Ecto neural progenitor cell (in vitro differentiated cells): Measurements from ENCODE around the gene CCDC77.

ENCODE experiments used
- DNase-seq: peaks from one replicate; pipeline ENCODE4 v3.0.0-alpha.2; 2018; ENCODE audit warnings: low spot score

Gene CCDC77

GRCh38 chr12:452667-453210, 51.3 kb downstream of the CCDC77 start:
- no peak for DNase-seq

- no peak for DNase-seq
These were observed 53.4 kb downstream of the CCDC77 start for GRCh38 chr12:454833-455232.

DNA sequence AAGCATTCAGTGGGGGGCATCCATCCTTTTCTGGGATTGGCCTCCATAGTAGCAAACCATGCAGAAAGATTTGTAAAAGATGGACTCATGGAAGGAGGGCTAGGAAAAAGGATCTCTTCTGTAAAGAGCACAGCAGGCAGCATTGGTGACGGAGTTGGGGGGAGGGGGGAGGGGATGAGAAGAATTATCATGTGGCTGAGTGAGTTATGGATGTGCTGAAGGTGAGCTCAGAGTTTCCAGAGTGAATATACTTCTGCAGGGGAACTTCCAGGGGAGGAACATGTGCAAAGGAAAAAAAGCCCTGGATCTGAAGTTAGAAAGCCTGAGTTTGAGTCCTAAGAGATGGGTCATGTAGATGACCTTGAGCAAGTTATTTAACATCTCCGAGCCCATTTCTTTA, 54.4 kb downstream of the CCDC77 start:
- no peak for DNase-seq

GRCh38 chr12:457676-458075, 56.2 kb downstream of the CCDC77 start:
- no peak for DNase-seq

GRCh38 chr12:459050-459429, 57.6 kb downstream of the CCDC77 start:
- no peak for DNase-seq

DNA sequence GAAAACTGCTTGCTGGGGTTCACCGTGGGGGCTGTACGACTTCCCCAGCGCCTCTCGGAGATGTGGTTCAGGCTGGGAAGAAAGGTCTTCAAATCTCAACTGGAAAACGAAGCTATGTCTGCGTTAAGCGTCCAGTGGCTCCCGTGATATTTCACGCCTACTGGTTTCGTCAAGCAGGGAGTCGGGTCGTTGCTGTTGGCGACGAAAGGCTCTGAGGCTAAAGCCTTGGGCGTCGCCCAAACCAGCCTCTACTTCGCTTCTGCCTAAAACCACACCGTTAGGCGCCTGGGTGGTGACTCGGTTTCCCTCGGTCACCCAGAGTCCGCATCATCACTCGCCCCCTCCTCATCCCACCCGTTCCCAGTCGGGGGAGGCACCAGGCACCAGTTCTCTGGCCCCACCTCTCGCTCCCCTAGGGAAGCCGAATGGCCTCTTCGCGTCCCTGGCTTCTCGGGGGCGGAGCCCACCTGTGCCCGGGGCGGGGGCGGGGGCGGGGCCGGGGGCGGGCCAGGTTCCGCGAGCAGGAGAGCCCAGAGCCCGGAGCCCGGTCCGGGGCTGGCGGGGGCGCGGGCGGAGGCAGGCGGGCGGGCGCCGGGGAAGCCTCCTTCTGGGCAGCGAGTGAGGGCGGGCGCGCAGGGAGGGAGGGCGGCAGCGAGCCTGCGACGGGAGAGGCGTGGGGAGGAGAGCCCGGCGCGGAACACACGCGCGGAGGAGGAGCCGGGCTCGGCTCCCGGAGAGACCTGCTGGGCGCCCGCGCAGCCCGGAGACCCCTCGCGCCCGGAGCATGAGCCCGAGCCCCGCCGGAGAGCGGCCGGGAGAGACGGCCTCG, 58.2 kb downstream of the CCDC77 start, which contains the start of gene B4GALNT3:
Gene B4GALNT3 (plus strand): TSS at position 510 of the 829 bp plus-strand sequence. CDS start 438 bp downstream, outside the sequence.
- peak; percentile 90 for DNase-seq

DNA sequence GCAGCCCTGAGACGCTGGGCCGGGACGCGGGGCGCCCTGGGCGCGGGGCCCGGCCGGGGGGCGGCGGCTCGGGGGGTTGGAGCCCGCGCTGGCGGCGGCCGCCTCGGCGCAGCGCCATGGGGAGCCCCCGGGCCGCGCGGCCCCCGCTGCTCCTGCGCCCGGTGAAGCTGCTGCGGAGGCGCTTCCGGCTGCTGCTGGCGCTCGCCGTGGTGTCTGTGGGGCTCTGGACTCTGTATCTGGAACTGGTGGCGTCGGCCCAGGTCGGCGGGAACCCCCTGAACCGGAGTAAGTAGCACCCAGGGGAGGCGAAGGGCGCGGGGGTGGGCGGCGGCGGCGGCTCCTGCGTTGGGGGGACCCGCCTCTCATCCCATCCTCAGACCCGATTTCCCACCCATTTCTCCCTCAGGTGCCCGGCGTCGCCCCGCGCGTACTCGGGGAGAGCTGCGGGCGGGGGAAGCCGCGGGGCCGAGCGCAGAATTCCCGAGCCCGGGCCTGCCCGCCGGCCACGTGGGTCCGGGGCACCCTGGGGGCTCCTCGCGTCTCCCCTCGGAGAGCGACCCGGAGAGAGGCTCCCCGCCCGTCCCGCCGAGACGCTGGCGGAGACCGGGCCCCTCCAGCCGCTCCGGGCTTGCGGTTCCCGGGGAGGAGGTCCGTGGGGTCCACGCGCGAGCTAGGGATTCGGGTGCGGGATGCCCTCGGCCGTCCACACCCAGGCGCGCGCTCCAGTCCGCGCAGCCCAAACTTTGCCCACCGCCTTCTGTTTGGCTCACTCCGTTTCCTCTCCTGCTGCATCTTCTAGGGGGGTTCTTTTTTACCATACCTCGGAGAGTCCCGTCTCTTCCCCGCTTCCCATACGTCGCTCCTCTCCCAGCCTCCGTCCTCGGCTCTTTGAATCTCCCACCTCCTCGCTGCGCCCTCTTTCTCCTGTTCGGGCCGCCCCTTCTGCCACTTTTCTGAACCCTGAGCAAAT, 59.1 kb downstream of the CCDC77 start:
- DNase-seq: peak; percentile 70

GRCh38 chr12:461425-461824, 60.0 kb downstream of the CCDC77 start:
- DNase-seq: no peak

DNA sequence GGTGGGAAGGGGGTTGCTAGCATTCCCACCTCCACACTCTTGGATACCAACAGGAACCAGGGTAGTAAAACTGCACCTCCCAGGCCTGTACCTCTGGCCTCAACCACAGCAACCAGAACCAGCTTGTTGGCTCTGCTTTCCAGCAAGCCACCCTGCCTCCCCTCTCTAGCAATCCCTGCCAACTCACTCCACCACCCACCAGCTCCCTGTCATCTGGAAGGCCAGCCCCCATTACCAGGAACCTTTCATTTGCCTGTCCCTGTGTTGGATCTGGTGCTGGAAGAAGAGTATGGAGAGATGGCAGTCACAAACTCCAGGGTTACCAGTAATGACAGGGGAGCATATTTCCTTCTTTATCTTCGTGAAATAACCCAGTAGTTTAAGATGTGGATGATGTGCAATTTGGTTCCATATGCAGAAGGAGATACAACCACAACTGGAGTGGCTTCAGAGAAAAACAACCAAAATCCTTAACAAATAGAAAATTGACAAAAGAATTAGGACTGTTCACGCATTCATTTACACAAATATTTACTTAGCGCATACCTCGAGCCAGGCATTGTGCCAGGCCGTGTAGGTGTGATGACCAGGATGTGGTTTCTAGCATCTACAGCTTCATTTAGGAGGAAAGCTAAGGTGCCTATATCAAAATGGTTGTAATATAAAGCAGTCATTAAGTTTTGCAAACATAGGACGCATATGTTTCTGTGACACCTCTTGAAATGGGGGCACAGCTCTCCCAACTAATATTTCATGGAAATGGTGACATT, 61.7 kb downstream of the CCDC77 start:
- no peak for DNase-seq

GRCh38 chr12:464484-465267, 63.2 kb downstream of the CCDC77 start:
- DNase-seq: no peak

DNA sequence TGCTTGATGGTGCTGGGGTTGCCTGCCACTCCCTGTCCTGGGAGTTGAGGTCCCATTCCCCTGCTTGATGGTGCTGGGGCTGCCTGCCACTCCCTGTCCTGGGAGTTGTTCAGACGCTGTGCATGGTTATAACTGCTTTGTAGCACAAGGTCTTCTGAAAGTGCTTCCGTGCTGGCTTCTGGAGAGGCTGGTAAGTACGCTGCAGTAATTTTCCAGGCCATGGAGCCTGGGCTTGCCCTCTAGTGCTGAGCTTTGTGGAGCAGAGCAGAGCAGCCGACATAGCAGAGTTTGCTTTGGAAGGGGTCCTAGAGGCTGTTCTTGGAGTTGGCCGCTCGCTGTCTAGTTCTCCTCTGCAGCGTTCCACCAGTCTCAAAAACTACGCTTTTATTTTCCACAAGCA, 64.6 kb downstream of the CCDC77 start:
- DNase-seq: no peak

- DNase-seq: no peak
These were observed 65.3 kb downstream of the CCDC77 start for GRCh38 chr12:466762-467161.

- DNase-seq: no peak
These were observed 66.1 kb downstream of the CCDC77 start for GRCh38 chr12:467591-467990.

DNA sequence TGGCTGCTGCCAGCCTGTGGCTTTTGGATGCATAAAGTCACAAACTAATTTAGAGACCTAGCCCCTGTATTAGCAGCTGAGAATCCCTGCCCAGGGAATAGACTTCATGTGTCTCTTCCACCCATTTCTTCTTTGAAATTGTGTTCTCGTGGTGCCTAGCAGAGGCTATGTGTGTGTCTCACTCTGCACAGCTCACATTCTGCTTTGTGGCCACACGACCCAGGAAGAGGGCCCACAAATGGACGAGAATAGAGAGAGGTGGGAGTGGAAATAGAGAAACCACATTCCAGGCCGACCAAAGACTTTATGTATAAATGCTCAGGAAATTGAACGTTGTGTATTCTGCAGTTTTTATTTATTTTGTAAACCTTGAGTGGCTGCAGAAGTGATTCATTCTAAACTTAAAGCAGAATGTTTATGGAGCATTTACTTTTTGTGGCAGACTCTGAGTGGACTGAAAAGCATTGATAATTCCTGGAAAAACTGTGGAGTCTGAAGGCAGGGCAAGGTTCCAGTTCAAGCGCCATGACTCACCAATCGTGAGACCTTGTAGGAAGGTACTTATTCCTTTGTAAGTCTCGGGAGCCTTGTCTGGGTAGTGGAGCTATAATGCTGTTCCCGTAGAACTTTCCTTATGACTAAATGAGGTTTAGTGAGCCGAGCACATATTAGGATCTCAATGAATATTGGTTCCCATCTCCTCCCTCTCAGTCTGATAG, 67.4 kb downstream of the CCDC77 start:
- no peak for DNase-seq

DNA sequence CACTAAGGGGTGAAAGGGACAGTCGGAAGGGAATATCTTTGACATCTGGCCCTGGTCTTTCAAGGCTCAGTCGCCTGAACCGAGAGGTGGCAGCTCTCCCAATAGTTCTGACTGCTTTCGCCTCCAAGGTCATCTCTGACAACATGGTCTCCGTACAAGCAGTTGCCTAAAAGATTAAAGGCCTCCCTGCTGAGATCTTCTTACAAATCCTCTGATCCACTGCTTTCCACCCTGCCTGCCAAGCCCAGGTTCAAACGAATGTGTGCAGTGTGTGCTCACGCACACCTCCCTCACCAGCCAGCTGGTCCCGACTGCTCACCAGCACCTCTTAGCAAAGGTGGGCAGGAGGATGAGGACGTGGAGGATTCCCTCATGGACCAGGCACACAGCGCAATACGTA, 68.7 kb downstream of the CCDC77 start:
- DNase-seq: no peak

- DNase-seq: no peak
These were observed 71.8 kb downstream of the CCDC77 start for GRCh38 chr12:473198-473597.

DNA sequence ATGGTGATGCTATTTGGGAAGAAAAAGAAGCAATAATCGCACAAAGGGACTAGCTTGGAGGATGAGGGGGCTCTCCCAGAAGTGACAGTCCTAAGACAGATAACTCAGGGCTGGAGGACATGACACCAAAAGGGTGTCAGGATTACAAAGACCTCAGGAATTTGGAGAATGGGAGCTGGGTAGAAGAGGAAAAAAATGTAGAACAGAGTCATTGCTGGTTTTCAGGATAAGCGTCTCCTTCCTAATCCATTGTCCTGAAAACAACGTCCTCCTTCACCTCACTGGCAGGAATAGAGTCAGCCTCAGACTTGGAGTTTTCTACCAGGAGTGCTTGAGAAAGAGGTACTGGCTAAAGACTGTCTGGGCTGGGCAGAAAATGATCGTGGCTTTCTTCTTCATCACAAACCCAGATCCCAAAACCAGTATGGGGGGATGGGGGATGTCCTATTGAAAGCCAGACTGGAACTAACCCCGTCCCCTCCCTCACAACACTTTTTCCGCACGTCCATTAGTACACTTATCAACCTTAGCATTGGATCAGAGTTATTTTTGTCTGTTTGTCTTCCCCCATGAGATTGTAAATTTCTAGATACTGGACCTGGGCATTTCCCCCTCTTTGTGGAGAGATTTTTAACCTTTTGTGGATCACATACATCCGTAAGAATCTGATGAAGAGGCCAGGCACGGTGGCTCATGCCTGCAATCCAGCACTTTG, 72.6 kb downstream of the CCDC77 start:
- no peak for DNase-seq

DNA sequence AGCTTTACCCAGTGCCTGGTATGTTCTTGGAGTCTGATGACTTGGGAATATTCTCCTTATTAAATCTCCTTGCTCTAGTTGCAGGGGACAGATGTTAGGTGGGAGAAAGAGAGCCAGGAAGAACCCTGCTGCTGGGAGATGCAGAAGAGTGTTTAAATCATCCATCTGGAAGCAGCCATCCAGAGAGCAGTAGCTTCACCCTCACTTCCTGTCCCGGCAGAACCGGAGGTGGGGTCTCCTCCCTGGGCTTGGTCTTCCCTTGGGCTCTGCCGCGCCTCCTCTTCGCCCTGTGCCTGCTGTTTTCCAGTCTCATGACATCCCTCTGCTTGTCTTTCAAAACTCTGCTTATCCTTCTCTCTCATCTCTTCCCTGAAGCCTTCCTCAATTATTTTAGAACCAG, 73.8 kb downstream of the CCDC77 start:
- DNase-seq: no peak

DNA sequence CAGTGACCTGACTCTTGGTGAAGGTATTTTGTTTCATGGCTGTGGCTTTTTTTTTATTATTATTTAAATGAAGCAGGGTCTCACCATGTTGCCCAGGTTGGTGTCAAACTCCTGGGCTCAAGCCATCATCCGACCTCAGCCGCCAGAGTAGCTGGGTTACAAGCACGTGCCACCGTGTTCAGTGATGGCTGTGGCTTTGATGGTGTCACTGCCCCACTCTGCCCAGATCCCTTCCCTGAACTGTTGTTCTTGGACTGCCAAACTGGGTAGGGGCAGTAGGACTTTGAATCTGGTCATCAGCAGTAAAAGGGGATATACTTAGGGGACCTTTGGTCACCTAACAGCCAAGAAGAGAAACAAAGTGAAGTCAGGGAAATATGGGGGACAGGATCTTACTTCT, 77.7 kb downstream of the CCDC77 start:
- no peak for DNase-seq
